ENCODE measurements around the gene TNIP2. TPM values are rescaled to one million over a fixed set of nuclear protein-coding genes. Genes with fewer than 3 reads are reported as not detected.
A peak's percentile ranks its signal among the peaks of the same experiment; 100 is the strongest.

TNIP2 gene
- total and polyA plus RNA-seq, 2 experiments from 2014 or later, result 40.6 to 55.2 TPM

GRCh38 chr4:2794486-2795299, 38.6 kb upstream of the TNIP2 start:
- H3K27me3 ChIP-seq (replicated peaks; ENCODE audit: insufficient read depth), result no peaks in the 10 kb centered on the region
- peak overlapping the region; percentile 87 for H3K27ac ChIP-seq
- WGBS, 2 experiments (ENCODE audit: low coverage in 1 of 2, low lambda C conversion rate in 2 of 2, missing lambda C conversion rate in 2 of 2), result 28 to 35% methylated on average over 11 of the region's 11 CpGs
- H3K9me3 ChIP-seq (ENCODE audit: low read depth), result no peaks in the 10 kb centered on the region
- TF ChIP-seq EZH2 (IDR thresholded peaks at IDR 0.05; ENCODE audit: insufficient read depth, poor library complexity, severe bottlenecking), result no peak
- no peak for TF ChIP-seq EZH2phosphoT487 (IDR thresholded peaks at IDR 0.05; ENCODE audit: insufficient read depth, low read depth)
- peak overlapping the region; percentile 80 for H3K9ac ChIP-seq
- H3K4me2 ChIP-seq (ENCODE audit: unreplicated experiment), result peak overlapping the region; percentile 89
- H3F3A ChIP-seq (ENCODE audit: insufficient read depth), result 0 out of 2 replicates have a peak, but pooled peaks cover 3% of the 10 kb centered on the region
- in situ Hi-C loops (cut with MboI), result no loop called here
- peak overlapping the region; percentile 59 for H2AFZ ChIP-seq
- no peaks in the 10 kb centered on the region for H3K9me2 ChIP-seq (ENCODE audit: insufficient read depth)
- H3K4me3 ChIP-seq, result peak overlapping the region; percentile 76
- H3K36me3 ChIP-seq (ENCODE audit: low read depth), result no peaks in the 10 kb centered on the region
- H4K20me1 ChIP-seq (ENCODE audit: insufficient read depth), result no peaks in the 10 kb centered on the region
- DNase-seq, result peak; percentile 89
- peaks cover 30% of the 10 kb centered on the region for H3K4me1 ChIP-seq (ENCODE audit: insufficient read depth)
- H3K79me2 ChIP-seq (ENCODE audit: insufficient read depth), result peaks cover 47% of the 10 kb centered on the region

GRCh38 chr4:2793586-2794485, 37.7 kb upstream of the TNIP2 start:
- H3K4me3 ChIP-seq, result peak overlapping the region; percentile 76
- peak overlapping the region; percentile 87 for H3K27ac ChIP-seq
- H3K27me3 ChIP-seq (replicated peaks; ENCODE audit: insufficient read depth), result no peaks in the 10 kb centered on the region
- no peaks in the 10 kb centered on the region for H4K20me1 ChIP-seq (ENCODE audit: insufficient read depth)
- DNase-seq, result peak; percentile 93
- in situ Hi-C loops (cut with MboI), result no loop called here
- peaks cover 30% of the 10 kb centered on the region for H3K4me1 ChIP-seq (ENCODE audit: insufficient read depth)
- no peaks in the 10 kb centered on the region for H3K9me3 ChIP-seq (ENCODE audit: low read depth)
- H3K9ac ChIP-seq, result peak overlapping the region; percentile 80
- 6 to 11% methylated on average over 28 to 34 of the region's 34 CpGs for WGBS, 2 experiments (ENCODE audit: low coverage in 1 of 2, low lambda C conversion rate in 2 of 2, missing lambda C conversion rate in 2 of 2)
- H3K79me2 ChIP-seq (ENCODE audit: insufficient read depth), result peaks cover 39% of the 10 kb centered on the region
- H2AFZ ChIP-seq, result peak overlapping the region; percentile 59
- H3K9me2 ChIP-seq (ENCODE audit: insufficient read depth), result no peaks in the 10 kb centered on the region
- TF ChIP-seq EZH2phosphoT487 (IDR thresholded peaks at IDR 0.05; ENCODE audit: insufficient read depth, low read depth), result no peak
- TF ChIP-seq EZH2 (IDR thresholded peaks at IDR 0.05; ENCODE audit: insufficient read depth, poor library complexity, severe bottlenecking), result no peak
- 0 out of 2 replicates have a peak, but pooled peaks cover 3% of the 10 kb centered on the region for H3F3A ChIP-seq (ENCODE audit: insufficient read depth)
- peak overlapping the region; percentile 89 for H3K4me2 ChIP-seq (ENCODE audit: unreplicated experiment)
- no peaks in the 10 kb centered on the region for H3K36me3 ChIP-seq (ENCODE audit: low read depth)

DNA sequence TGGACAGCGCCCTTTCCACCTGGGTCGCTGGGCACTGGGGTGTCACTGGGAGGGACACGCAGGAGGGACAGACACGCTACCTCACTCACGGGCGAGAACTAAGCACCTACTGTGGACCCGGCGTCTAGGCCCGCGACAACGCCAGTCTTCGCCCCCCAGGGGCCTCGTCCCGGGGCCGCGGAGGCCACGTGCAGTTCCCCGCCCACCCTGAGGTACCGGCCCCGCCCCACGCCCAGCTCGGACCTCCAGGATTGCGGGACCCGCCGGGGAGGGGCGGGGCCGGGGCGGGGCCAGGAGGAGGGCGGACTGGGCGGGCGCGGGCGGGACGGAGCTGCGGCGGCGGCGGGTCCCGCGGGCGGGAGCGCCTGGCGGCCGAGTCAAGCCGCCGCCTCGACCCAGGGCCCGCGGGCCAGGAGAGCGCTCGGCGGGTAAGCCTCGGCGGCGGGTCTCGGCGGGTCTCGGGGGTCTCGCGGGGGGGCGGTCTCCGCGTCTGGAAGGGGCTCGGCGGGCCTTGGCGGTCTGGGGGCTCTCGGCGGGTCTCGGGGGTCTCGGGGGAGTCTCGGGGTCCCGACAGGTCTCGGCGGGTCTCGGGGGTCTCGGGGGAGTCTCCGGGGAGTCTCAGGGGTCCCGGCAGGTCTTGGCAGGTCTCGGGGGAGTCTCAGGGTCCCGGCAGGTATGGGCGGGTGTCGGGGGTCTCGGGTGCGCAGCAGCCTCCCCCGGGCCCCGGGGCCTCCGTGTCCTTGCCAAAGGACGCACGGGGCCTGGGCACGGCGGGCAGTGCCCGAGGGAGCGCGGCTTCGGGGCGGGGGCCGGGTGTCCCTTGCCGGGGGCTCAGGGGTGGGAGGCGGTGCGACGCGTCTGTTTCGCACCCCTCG, 36.8 kb upstream of the TNIP2 start, which contains the start of gene SH3BP2:
SH3BP2 (plus strand) TSS at position 375 of the 875 bp plus-strand sequence. CDS start 27,533 bp downstream, outside the sequence.
- peaks cover 30% of the 10 kb centered on the region for H3K79me2 ChIP-seq (ENCODE audit: insufficient read depth)
- 0 out of 2 replicates have a peak, but pooled peaks cover 3% of the 10 kb centered on the region for H3F3A ChIP-seq (ENCODE audit: insufficient read depth)
- DNase-seq, result peak; percentile 88
- no peaks in the 10 kb centered on the region for H4K20me1 ChIP-seq (ENCODE audit: insufficient read depth)
- H3K4me1 ChIP-seq (ENCODE audit: insufficient read depth), result peaks cover 30% of the 10 kb centered on the region
- no peaks in the 10 kb centered on the region for H3K36me3 ChIP-seq (ENCODE audit: low read depth)
- in situ Hi-C loops (cut with MboI), result no loop called here
- no peaks in the 10 kb centered on the region for H3K27me3 ChIP-seq (replicated peaks; ENCODE audit: insufficient read depth)
- 9 to 12% methylated on average over 20 to 82 of the region's 104 CpGs for WGBS, 2 experiments (ENCODE audit: low coverage in 1 of 2, low lambda C conversion rate in 2 of 2, missing lambda C conversion rate in 2 of 2)
- no peak for TF ChIP-seq EZH2phosphoT487 (IDR thresholded peaks at IDR 0.05; ENCODE audit: insufficient read depth, low read depth)
- no peak for TF ChIP-seq EZH2 (IDR thresholded peaks at IDR 0.05; ENCODE audit: insufficient read depth, poor library complexity, severe bottlenecking)
- peak within 1 kb of the TSS; percentile 2; the same call in 1 of the 2 replicates for H2AFZ ChIP-seq
- peak within 1 kb of the TSS; percentile 87 for H3K27ac ChIP-seq
- no peaks in the 10 kb centered on the region for H3K9me2 ChIP-seq (ENCODE audit: insufficient read depth)
- H3K4me3 ChIP-seq, result peak within 1 kb of the TSS; percentile 76
- peak within 1 kb of the TSS; percentile 89 for H3K4me2 ChIP-seq (ENCODE audit: unreplicated experiment)
- H3K9ac ChIP-seq, result peak within 1 kb of the TSS; percentile 80
- no peaks in the 10 kb centered on the region for H3K9me3 ChIP-seq (ENCODE audit: low read depth)
